Esophagus squamous epithelium (tissue), 5 donors: ENCODE results near the gene HMGCS2. TPM values are rescaled to one million over a fixed set of nuclear protein-coding genes. Genes with fewer than 3 reads are reported as not detected.

Experiments
- DNase-seq: peaks from one replicate; lab custom pipeline; 2025; lab: John Stamatoyannopoulos, UW
- H3K27ac ChIP-seq, 4 donors: fragments of 200-600 bp; sonication (generic); one replicate each; pipeline ENCODE4 v1.5.1; 2016 to 2019; ENCODE audit warnings: mild to moderate bottlenecking in 1 of 4
- H3K27me3 ChIP-seq, 4 donors: fragments of 200-600 bp; sonication (generic); 1 replicate in 3 of 4; 2 replicates in 1 of 4; pipeline versions ENCODE4 v1.5.1 to v1.6.0; 2017 to 2021; ENCODE audit warnings: antibody characterized with exemption in 1 of 4
- H3K36me3 ChIP-seq, 3 donors: fragments of 200-600 bp; sonication (generic); one replicate each; pipeline ENCODE4 v1.5.1; 2016 to 2019
- H3K4me1 ChIP-seq, 3 donors: fragments of 200-600 bp; sonication (generic); one replicate each; pipeline ENCODE4 v1.5.1; 2017 to 2019
- H3K4me3 ChIP-seq, 4 donors: fragments of 200-600 bp; sonication (generic); 1 replicate in 3 of 4; 2 replicates in 1 of 4; pipeline ENCODE4 v1.5.1; 2016 to 2019; ENCODE audit warnings: mild to moderate bottlenecking in 2 of 4, moderate library complexity in 1 of 4
- H3K9me3 ChIP-seq, 3 donors: fragments of 200-600 bp; sonication (generic); one replicate each; pipeline ENCODE4 v1.5.1; 2016 to 2019
- POLR2A ChIP-seq, 4 donors: fragments of 450-650 bp; IDR thresholded peaks; one replicate each; pipeline ENCODE4 v1.6.1; 2017; ENCODE audit warnings: antibody characterized with exemption in 4 of 4, mild to moderate bottlenecking in 4 of 4, moderate library complexity in 3 of 4
- WGBS, 2 donors: methylation state at CpG; one replicate each; pipeline ENCODE4 v1.1.5; 2018; 5-methylcytosine and 5-hydroxymethylcytosine counted together
- intact Hi-C: fragments of 100-400 bp; cut with DNase I; formaldehyde crosslinking; loops from one replicate; pipeline ENCODE4 v1.15.0; 2022
- total RNA-seq, 4 donors: library from RNA; depleted of rRNA; stranded (reverse); fragments of >200 nt; gene quantifications; one replicate each; pipeline ENCODE4 v1.1.0, GENCODE V29; 2016
- TF ChIP-seq, protein P1 (sequence below), 6 experiments: fragments of 450-650 bp in 4 of 6; fragments of 200-600 bp in 2 of 6; sonication (generic) in 2 of 6; IDR thresholded peaks; one replicate each; pipeline ENCODE4 v1.5.1; 2016 to 2019; ENCODE audit warnings: antibody characterized with exemption in 6 of 6, mild to moderate bottlenecking in 4 of 6, moderate library complexity in 4 of 6
- donor health status: DM: yes; HTN: yes; CAD: no.

Gene HMGCS2
- total RNA-seq, 4 donors from 2014 or later, result 1.1 to 27.0 (median 2.5) TPM; not detected in 1

GRCh38 chr1:119720866-119721440 is 47.8 kb downstream of the HMGCS2 start:
- intact Hi-C loops, result no loop called here
- WGBS, 2 donors, result 94 to 98% methylated on average over 8 to 11 of the region's 11 CpGs
- peaks cover 0 to 2% (median 1%) of the 10 kb centered on the region in 3 donors for H3K4me1 ChIP-seq
- H3K9me3 ChIP-seq, result no peaks in the 10 kb centered on the region
- TF ChIP-seq POLR2A (IDR thresholded peaks at IDR 0.05), result no peak
- TF ChIP-seq, protein P1, sequence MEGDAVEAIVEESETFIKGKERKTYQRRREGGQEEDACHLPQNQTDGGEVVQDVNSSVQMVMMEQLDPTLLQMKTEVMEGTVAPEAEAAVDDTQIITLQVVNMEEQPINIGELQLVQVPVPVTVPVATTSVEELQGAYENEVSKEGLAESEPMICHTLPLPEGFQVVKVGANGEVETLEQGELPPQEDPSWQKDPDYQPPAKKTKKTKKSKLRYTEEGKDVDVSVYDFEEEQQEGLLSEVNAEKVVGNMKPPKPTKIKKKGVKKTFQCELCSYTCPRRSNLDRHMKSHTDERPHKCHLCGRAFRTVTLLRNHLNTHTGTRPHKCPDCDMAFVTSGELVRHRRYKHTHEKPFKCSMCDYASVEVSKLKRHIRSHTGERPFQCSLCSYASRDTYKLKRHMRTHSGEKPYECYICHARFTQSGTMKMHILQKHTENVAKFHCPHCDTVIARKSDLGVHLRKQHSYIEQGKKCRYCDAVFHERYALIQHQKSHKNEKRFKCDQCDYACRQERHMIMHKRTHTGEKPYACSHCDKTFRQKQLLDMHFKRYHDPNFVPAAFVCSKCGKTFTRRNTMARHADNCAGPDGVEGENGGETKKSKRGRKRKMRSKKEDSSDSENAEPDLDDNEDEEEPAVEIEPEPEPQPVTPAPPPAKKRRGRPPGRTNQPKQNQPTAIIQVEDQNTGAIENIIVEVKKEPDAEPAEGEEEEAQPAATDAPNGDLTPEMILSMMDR (IDR thresholded peaks at IDR 0.05), result no peak
- no peak for DNase-seq
- no peak overlapping the region for H3K4me3 ChIP-seq
- H3K27ac ChIP-seq, result no peak overlapping the region
- H3K27me3 ChIP-seq, result no peaks in the 10 kb centered on the region
- H3K36me3 ChIP-seq, result peaks cover 0 to 52% (median 0%) of the 10 kb centered on the region in 3 donors

GRCh38 chr1:119718972-119719371 is 49.7 kb downstream of the HMGCS2 start:
- intact Hi-C loops, result no loop called here
- Histone ChIP-seq H3K4me3 (no peak overlapping the region), H3K36me3 (peaks cover 0 to 33% (median 0%) of the 10 kb centered on the region in 3 donors), H3K27ac (no peak overlapping the region), H3K4me1 (peaks cover 4 to 20% (median 14%) of the 10 kb centered on the region in 3 donors), H3K27me3 (no peaks in the 10 kb centered on the region), H3K9me3 (no peaks in the 10 kb centered on the region)
- no peak for DNase-seq
- WGBS, 2 donors, result 74 to 96% methylated on average over 3 of the region's 3 CpGs
- TF ChIP-seq, protein P1 (IDR thresholded peaks at IDR 0.05), result no peak
- TF ChIP-seq POLR2A (IDR thresholded peaks at IDR 0.05), result no peak

GRCh38 chr1:119718409-119718808 is 50.3 kb downstream of the HMGCS2 start:
- Histone ChIP-seq H3K9me3 (no peaks in the 10 kb centered on the region), H3K27ac (no peak overlapping the region), H3K4me1 (peaks cover 10 to 26% (median 18%) of the 10 kb centered on the region in 3 donors), H3K36me3 (peaks cover 0 to 27% (median 0%) of the 10 kb centered on the region in 3 donors), H3K27me3 (peaks cover 0 to 3% (median 0%) of the 10 kb centered on the region in 4 donors), H3K4me3 (no peak overlapping the region)
- intact Hi-C loops, result no loop called here
- DNase-seq, result no peak
- TF ChIP-seq, protein P1 (IDR thresholded peaks at IDR 0.05), result no peak
- no peak for TF ChIP-seq POLR2A (IDR thresholded peaks at IDR 0.05)

- WGBS, 2 donors, result 43 to 51% methylated on average over 5 of the region's 5 CpGs
- intact Hi-C loops, result no loop called here
- no peaks in the 10 kb centered on the region for H3K9me3 ChIP-seq
- TF ChIP-seq POLR2A (IDR thresholded peaks at IDR 0.05), result no peak
- TF ChIP-seq, protein P1 (IDR thresholded peaks at IDR 0.05), result no peak
- H3K36me3 ChIP-seq, result peaks cover 0 to under 1% (median 0%) of the 10 kb centered on the region in 3 donors
- no peak overlapping the region for H3K4me3 ChIP-seq
- peaks cover 0 to 12% (median 0%) of the 10 kb centered on the region in 4 donors for H3K27me3 ChIP-seq
- H3K27ac ChIP-seq, result peak overlapping the region in 3 of 4 donors; percentile 3 to 22 (median 22)
- peaks cover 10 to 47% (median 22%) of the 10 kb centered on the region in 3 donors for H3K4me1 ChIP-seq
- DNase-seq, result no peak
These were observed 53.2 kb downstream of the HMGCS2 start for GRCh38 chr1:119715542-119715941.

DNA sequence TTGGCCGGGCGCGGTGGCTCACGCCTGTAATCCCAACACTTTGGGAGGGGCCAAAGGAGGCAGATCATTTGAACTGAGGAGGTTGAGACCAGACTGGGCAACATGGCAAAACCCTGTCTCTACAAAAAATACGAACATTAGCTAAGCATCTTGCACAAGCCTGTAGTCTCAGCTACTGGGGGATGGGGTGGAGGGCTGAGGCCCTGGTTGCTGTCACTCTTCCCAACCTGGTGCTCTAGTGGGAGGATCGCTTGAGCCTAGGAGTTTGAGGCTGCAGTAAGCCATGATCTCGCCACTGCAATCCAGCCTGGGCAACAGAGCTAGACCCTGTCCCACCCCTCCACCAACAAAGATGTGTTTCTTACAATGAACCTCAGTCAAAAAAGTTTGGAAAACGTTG is 54.1 kb downstream of the HMGCS2 start:
- Histone ChIP-seq H3K27me3 (peaks cover 0 to 12% (median 0%) of the 10 kb centered on the region in 4 donors), H3K36me3 (no peaks in the 10 kb centered on the region), H3K4me1 (peaks cover 10 to 47% (median 22%) of the 10 kb centered on the region in 3 donors), H3K4me3 (peak overlapping the region in 1 of 4 donors; percentile 72), H3K27ac (peak overlapping the region in 3 of 4 donors; percentile 86 to 88 (median 87)), H3K9me3 (no peaks in the 10 kb centered on the region)
- TF ChIP-seq, protein P1 (IDR thresholded peaks at IDR 0.05), result no peak
- no peak for TF ChIP-seq POLR2A (IDR thresholded peaks at IDR 0.05)
- intact Hi-C loops, result no loop called here
- no peak for DNase-seq
- WGBS, 2 donors, result 71 to 74% methylated on average over 7 to 8 of the region's 8 CpGs
